Cardiac muscle cell (in vitro differentiated cells and primary cell): ENCODE data around the gene NFIC. TPM values are rescaled to one million over a fixed set of nuclear protein-coding genes. Genes with fewer than 3 reads are reported as not detected.

Source experiments
- DNase-seq, 2 donors: peaks; one replicate each; pipeline versions ENCODE4 v3.0.0 to v3.0.0-alpha.2; 2010 to 2017; ENCODE audit warnings: low read depth in 1 of 2, low spot score in 1 of 2
- H3K27ac ChIP-seq: fragments of 200-600 bp; sonication (generic); 2 replicates; pipeline ENCODE4 v1.5.1; 2016
- H3K27me3 ChIP-seq: fragments of 200-600 bp; sonication (generic); 2 replicates; pipeline ENCODE4 v1.6.0; 2016; ENCODE audit warnings: control low read depth
- H3K36me3 ChIP-seq: fragments of 200-600 bp; sonication (generic); 2 replicates; pipeline ENCODE4 v1.5.1; 2016; ENCODE audit warnings: control low read depth
- H3K4me1 ChIP-seq: fragments of 200-600 bp; sonication (generic); 2 replicates; pipeline ENCODE4 v1.8.1; 2017; ENCODE audit warnings: low read depth, mild to moderate bottlenecking, mixed run types
- H3K4me3 ChIP-seq: fragments of 200-600 bp; sonication (generic); 2 replicates; pipeline ENCODE4 v1.5.1; 2016; ENCODE audit warnings: mild to moderate bottlenecking
- H3K9me3 ChIP-seq: fragments of 200-600 bp; sonication (generic); 2 replicates; pipeline ENCODE4 v1.5.1; 2017; ENCODE audit warnings: low read depth, mild to moderate bottlenecking, control low read depth
- CTCF ChIP-seq: IDR thresholded peaks from 2 replicates; pipeline ENCODE4 v1.5.1; 2012; ENCODE audit warnings: low read depth, mild to moderate bottlenecking, low read length
- polyA plus RNA-seq: library from polyadenylated mRNA; unstranded; fragments of >200 nt; fragmentation: Nextera tagmentation; extraction: Ambion mirVana; gene quantifications from 2 replicates; pipeline ENCODE4 v1.2.1, GENCODE V29; 2016
- total RNA-seq: library from RNA; depleted of rRNA; stranded (reverse); fragments of >200 nt; gene quantifications from 2 replicates; pipeline ENCODE4 v1.2.3, GENCODE V29; 2016

The NFIC gene
- total and polyA plus RNA-seq, 2 experiments from 2014 or later, result 32.7 to 46.1 TPM

- DNase-seq, result no peak
- Histone ChIP-seq H3K27ac (no peak overlapping the region), H3K36me3 (no peaks in the 10 kb centered on the region), H3K4me3 (peak overlapping the region; percentile 79), H3K4me1 (peaks cover 24% of the 10 kb centered on the region), H3K27me3 (peaks cover 64% of the 10 kb centered on the region), H3K9me3 (no peaks in the 10 kb centered on the region)
- no peak for TF ChIP-seq CTCF
These were observed 1.5 kb downstream of the NFIC start for GRCh38 chr19:3367628-3368440.

GRCh38 chr19:3368441-3368795, 2.0 kb downstream of the NFIC start:
- DNase-seq, result no peak
- H3K4me3 ChIP-seq, result no peak overlapping the region
- H3K27ac ChIP-seq, result no peak overlapping the region
- H3K4me1 ChIP-seq, result peaks cover 24% of the 10 kb centered on the region
- no peaks in the 10 kb centered on the region for H3K9me3 ChIP-seq
- H3K27me3 ChIP-seq, result peaks cover 59% of the 10 kb centered on the region
- no peak for TF ChIP-seq CTCF
- H3K36me3 ChIP-seq, result no peaks in the 10 kb centered on the region

GRCh38 chr19:3368848-3369336, 2.5 kb downstream of the NFIC start:
- H3K27me3 ChIP-seq, result peaks cover 54% of the 10 kb centered on the region

GRCh38 chr19:3369337-3370213, 3.2 kb downstream of the NFIC start:
- Histone ChIP-seq H3K4me1 (peaks cover 29% of the 10 kb centered on the region), H3K27ac (no peak overlapping the region), H3K27me3 (peaks cover 47% of the 10 kb centered on the region), H3K4me3 (peak overlapping the region; percentile 1), H3K9me3 (no peaks in the 10 kb centered on the region), H3K36me3 (no peaks in the 10 kb centered on the region)
- TF ChIP-seq CTCF, result peak; percentile 12
- DNase-seq, result peak in 1 of 2 donors; percentile 53

More at GRCh38 chr19:3368848-3369336, 2.5 kb downstream of the NFIC start:
- no peak overlapping the region for H3K27ac ChIP-seq
- no peaks in the 10 kb centered on the region for H3K9me3 ChIP-seq
- H3K4me3 ChIP-seq, result peak overlapping the region; percentile 1
- peak in 1 of 2 donors; percentile 56 for DNase-seq
- H3K36me3 ChIP-seq, result no peaks in the 10 kb centered on the region
- H3K4me1 ChIP-seq, result peaks cover 24% of the 10 kb centered on the region
- no peak for TF ChIP-seq CTCF

- Histone ChIP-seq H3K27ac (no peak overlapping the region), H3K4me1 (peaks cover 36% of the 10 kb centered on the region), H3K27me3 (peaks cover 41% of the 10 kb centered on the region), H3K9me3 (no peaks in the 10 kb centered on the region), H3K4me3 (no peak overlapping the region), H3K36me3 (no peaks in the 10 kb centered on the region)
- DNase-seq, result no peak
- no peak for TF ChIP-seq CTCF
These were observed 3.9 kb downstream of the NFIC start for GRCh38 chr19:3370214-3370720.
